ENCODE measurements around the gene REC8. TPM values are rescaled to one million over a fixed set of nuclear protein-coding genes. Genes with fewer than 3 reads are reported as not detected.

REC8 gene
- total RNA-seq, 1 donor from 2014 or later: 46.4 TPM

GRCh38 chr14:24135584-24135833 lies 36.4 kb upstream of the REC8 start:
- H3K27me3 ChIP-seq (ENCODE audit: insufficient read depth, low read length): no peaks in the 10 kb centered on the region
- H3K27ac Mint-ChIP-seq (ENCODE audit: unreplicated experiment): no peak overlapping the region

DNA sequence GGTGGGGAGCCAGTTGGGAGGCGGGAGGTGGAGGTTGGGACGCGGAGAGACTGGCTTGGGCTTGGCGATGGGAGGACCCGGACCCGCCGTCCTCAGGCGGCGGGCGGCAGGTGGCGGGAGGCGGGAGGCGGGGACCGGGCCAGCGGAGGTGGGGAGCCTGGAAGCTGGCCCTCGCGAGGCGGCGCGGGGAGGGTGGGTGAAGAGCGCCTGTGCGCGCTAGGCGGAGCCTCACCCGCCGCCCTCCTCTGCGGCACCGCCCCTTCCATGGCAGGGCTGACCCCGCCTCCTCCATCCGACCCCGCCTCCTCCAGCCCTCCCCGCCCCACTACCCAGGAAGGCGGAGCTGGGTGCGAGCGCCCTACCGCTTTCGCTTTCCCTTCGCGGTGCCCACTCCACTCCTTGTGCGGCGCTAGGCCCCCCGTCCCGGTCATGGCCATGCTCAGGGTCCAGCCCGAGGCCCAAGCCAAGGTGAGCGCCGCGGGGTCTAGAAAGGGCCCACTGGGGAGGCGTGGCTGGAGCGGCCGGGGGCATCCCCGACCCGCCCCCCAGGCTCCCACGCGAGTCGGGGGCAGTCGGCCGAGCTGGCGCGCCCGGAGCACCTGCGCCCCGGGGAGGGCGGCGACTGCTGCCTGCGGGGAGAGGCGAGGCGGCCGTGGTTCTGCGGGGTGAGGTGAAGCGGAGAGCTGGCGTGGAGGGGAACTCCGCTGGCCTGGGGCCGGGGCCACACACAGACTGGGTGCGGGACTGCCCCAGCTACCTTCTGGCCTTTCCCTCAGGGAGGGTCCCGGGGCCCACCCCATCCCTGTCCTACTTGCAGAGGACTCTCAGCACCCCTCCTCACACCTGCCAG lies 35.8 kb upstream of the REC8 start, which contains the start of gene PSME1:
Gene PSME1 (plus strand): TSS at position 361 of the 850 bp plus-strand sequence. CDS start 69 bp downstream, at position 430.
- Mint-ChIP-seq H3K4me3 (ENCODE audit: unreplicated experiment) (peak within 1 kb of the TSS; percentile 86), H3K36me3 (ENCODE audit: low read depth, unreplicated experiment) (peaks cover 21% of the 10 kb centered on the region), H3K4me1 (ENCODE audit: low read depth, unreplicated experiment) (peaks cover 19% of the 10 kb centered on the region), H3K9me3 (ENCODE audit: unreplicated experiment) (no peaks in the 10 kb centered on the region), H3K27me3 (ENCODE audit: low read depth, unreplicated experiment) (peaks cover 3% of the 10 kb centered on the region), H3K27ac (ENCODE audit: unreplicated experiment) (no peak within 1 kb of the TSS)
- no peak for FAIRE-seq
- Histone ChIP-seq H3K9ac (ENCODE audit: low read length) (peak within 1 kb of the TSS; percentile 89), H3K36me3 (ENCODE audit: insufficient read depth, low read length) (peaks cover 8% of the 10 kb centered on the region), H3K4me2 (ENCODE audit: low read length) (peak within 1 kb of the TSS; percentile 89), H4K20me1 (ENCODE audit: insufficient read depth, low read length) (peaks cover 16% of the 10 kb centered on the region), H3K4me3 (ENCODE audit: insufficient read depth, low read depth, low read length) (peak within 1 kb of the TSS; percentile 74), H3K27ac (ENCODE audit: low read depth, low read length) (peak within 1 kb of the TSS; percentile 66), H3K79me2 (ENCODE audit: insufficient read depth, low read length) (peaks cover 34% of the 10 kb centered on the region), H3K4me1 (ENCODE audit: insufficient read depth, low read length) (peaks cover 9% of the 10 kb centered on the region), H3K9me3 (ENCODE audit: insufficient read depth, low read depth, low read length) (no peaks in the 10 kb centered on the region), H3K27me3 (ENCODE audit: insufficient read depth, low read length) (no peaks in the 10 kb centered on the region), H2AFZ (ENCODE audit: low read depth, low read length) (peak within 1 kb of the TSS; percentile 92)
- TF ChIP-seq CTCF (IDR thresholded peaks at IDR 0.05; ENCODE audit: insufficient read depth, low read depth, low read length) (no peak), EZH2 (IDR thresholded peaks at IDR 0.05; ENCODE audit: insufficient read depth, low read length) (no peak)
- peak; percentile 67 for DNase-seq (ENCODE audit: low read depth)

More at GRCh38 chr14:24135584-24135833, 36.4 kb upstream of the REC8 start:
- H3K4me1 Mint-ChIP-seq (ENCODE audit: low read depth, unreplicated experiment): peaks cover 19% of the 10 kb centered on the region
- no peaks in the 10 kb centered on the region for H3K9me3 Mint-ChIP-seq (ENCODE audit: unreplicated experiment)
- peaks cover 8% of the 10 kb centered on the region for H3K36me3 ChIP-seq (ENCODE audit: insufficient read depth, low read length)
- peak overlapping the region; percentile 62 for H3K9ac ChIP-seq (ENCODE audit: low read length)
- H3K4me1 ChIP-seq (ENCODE audit: insufficient read depth, low read length): peaks cover 9% of the 10 kb centered on the region
- no peak for TF ChIP-seq EZH2 (IDR thresholded peaks at IDR 0.05; ENCODE audit: insufficient read depth, low read length)
- no peak for TF ChIP-seq CTCF (IDR thresholded peaks at IDR 0.05; ENCODE audit: insufficient read depth, low read depth, low read length)
- peaks cover 28% of the 10 kb centered on the region for H3K79me2 ChIP-seq (ENCODE audit: insufficient read depth, low read length)
- peaks cover 16% of the 10 kb centered on the region for H4K20me1 ChIP-seq (ENCODE audit: insufficient read depth, low read length)
- H3K4me3 ChIP-seq (ENCODE audit: insufficient read depth, low read depth, low read length): peak overlapping the region; percentile 74
- peaks cover 21% of the 10 kb centered on the region for H3K36me3 Mint-ChIP-seq (ENCODE audit: low read depth, unreplicated experiment)
- peak overlapping the region; percentile 91 for H2AFZ ChIP-seq (ENCODE audit: low read depth, low read length)
- FAIRE-seq (no peak), DNase-seq (ENCODE audit: low read depth) (no peak)
- peak overlapping the region; percentile 89 for H3K4me2 ChIP-seq (ENCODE audit: low read length)
- peak overlapping the region; percentile 83 for H3K4me3 Mint-ChIP-seq (ENCODE audit: unreplicated experiment)
- peaks cover 7% of the 10 kb centered on the region for H3K27me3 Mint-ChIP-seq (ENCODE audit: low read depth, unreplicated experiment)
- H3K27ac ChIP-seq (ENCODE audit: low read depth, low read length): no peak overlapping the region
- H3K9me3 ChIP-seq (ENCODE audit: insufficient read depth, low read depth, low read length): no peaks in the 10 kb centered on the region
